Muscle layer of colon (tissue), 2 donors: ENCODE results near the gene IQCF5.
"Not testable (repeated sequence)": the region's sequence is repeated elsewhere in the genome, so short reads cannot be mapped to it uniquely, and the experiment has no call there.

ENCODE experiments used
- H3K27ac ChIP-seq: one replicate; pipeline ENCODE4 v1.7.0; 2013; ENCODE audit warnings: low read depth, mild to moderate bottlenecking, low read length, moderate library complexity
- H3K27me3 ChIP-seq, 2 donors: one replicate each; pipeline ENCODE4 v1.7.0; 2013; ENCODE audit warnings: low read length in 2 of 2, mild to moderate bottlenecking in 2 of 2; ENCODE audit not compliant: insufficient read depth in 2 of 2, control insufficient read depth in 1 of 2
- H3K36me3 ChIP-seq: one replicate; pipeline ENCODE4 v1.7.0; 2013; ENCODE audit warnings: mild to moderate bottlenecking, low read length; ENCODE audit not compliant: insufficient read depth
- H3K4me1 ChIP-seq: one replicate; pipeline ENCODE4 v1.7.0; 2013; ENCODE audit warnings: mild to moderate bottlenecking, low read length; ENCODE audit not compliant: insufficient read depth
- H3K4me3 ChIP-seq, 2 donors: one replicate each; pipeline ENCODE4 v1.7.0; 2013; ENCODE audit warnings: low read length in 2 of 2, low read depth in 1 of 2, mild to moderate bottlenecking in 1 of 2, moderate library complexity in 1 of 2
- H3K9ac ChIP-seq: one replicate; pipeline ENCODE4 v1.7.0; 2013; ENCODE audit warnings: low read length
- H3K9me3 ChIP-seq: one replicate; pipeline ENCODE4 v1.7.0; 2013; ENCODE audit warnings: mild to moderate bottlenecking, low read length
- donor health status: abdominal sarcoma.
- donor health status: Adenocarcinoma of cecum.

IQCF5 gene

GRCh38 chr3:51875501-51875900 is at the start of gene IQCF5:
TSS of gene IQCF5 (minus strand) at chr3:51875601. CDS start at chr3:51875531, 70 bp downstream.
- no peak within 1 kb of the TSS for H3K9ac ChIP-seq
- H3K4me1 ChIP-seq: no peaks in the 10 kb centered on the region
- H3K27me3 ChIP-seq: no peaks in the 10 kb centered on the region
- no peak within 1 kb of the TSS for H3K4me3 ChIP-seq
- H3K9me3 ChIP-seq: no peaks in the 10 kb centered on the region
- no peak within 1 kb of the TSS for H3K27ac ChIP-seq
- no peaks in the 10 kb centered on the region for H3K36me3 ChIP-seq

- Histone ChIP-seq H3K36me3 (no peaks in the 10 kb centered on the region), H3K27ac (no peak overlapping the region), H3K4me3 (no peak overlapping the region), H3K4me1 (no peaks in the 10 kb centered on the region), H3K27me3 (no peaks in the 10 kb centered on the region), H3K9me3 (no peaks in the 10 kb centered on the region), H3K9ac (no peak overlapping the region)
These were observed 45.7 kb upstream of the IQCF5 start for GRCh38 chr3:51921081-51921578.

GRCh38 chr3:51916418-51916817 is 41.0 kb upstream of the IQCF5 start:
- H3K4me1 ChIP-seq: no peaks in the 10 kb centered on the region
- H3K4me3 ChIP-seq: no peak overlapping the region
- no peaks in the 10 kb centered on the region for H3K27me3 ChIP-seq
- no peak overlapping the region for H3K9ac ChIP-seq
- H3K27ac ChIP-seq: no peak overlapping the region
- H3K9me3 ChIP-seq: no peaks in the 10 kb centered on the region
- no peaks in the 10 kb centered on the region for H3K36me3 ChIP-seq

- H3K4me1 ChIP-seq: no peaks in the 10 kb centered on the region
- H3K27ac ChIP-seq: no peak overlapping the region
- no peak overlapping the region for H3K9ac ChIP-seq
- no peaks in the 10 kb centered on the region for H3K27me3 ChIP-seq
- H3K4me3 ChIP-seq: no peak overlapping the region
- no peaks in the 10 kb centered on the region for H3K36me3 ChIP-seq
- no peaks in the 10 kb centered on the region for H3K9me3 ChIP-seq
These were observed 32.6 kb upstream of the IQCF5 start for GRCh38 chr3:51908026-51908425.

GRCh38 chr3:51904034-51904823 is 28.8 kb upstream of the IQCF5 start:
- Histone ChIP-seq H3K9me3 (no peaks in the 10 kb centered on the region), H3K36me3 (no peaks in the 10 kb centered on the region), H3K27ac (no peak overlapping the region), H3K4me1 (no peaks in the 10 kb centered on the region), H3K27me3 (no peaks in the 10 kb centered on the region), H3K4me3 (no peak overlapping the region), H3K9ac (no peak overlapping the region)

GRCh38 chr3:51902361-51902760 is 27.0 kb upstream of the IQCF5 start:
- not testable (repeated sequence) for H3K4me1 ChIP-seq, H3K27ac ChIP-seq, H3K36me3 ChIP-seq, H3K27me3 ChIP-seq, H3K9ac ChIP-seq, H3K4me3 ChIP-seq, H3K9me3 ChIP-seq

GRCh38 chr3:51900043-51900442 is 24.6 kb upstream of the IQCF5 start:
- not testable (repeated sequence) for H3K27me3 ChIP-seq, H3K9ac ChIP-seq, H3K36me3 ChIP-seq, H3K4me1 ChIP-seq, H3K4me3 ChIP-seq, H3K27ac ChIP-seq, H3K9me3 ChIP-seq

- H3K4me1 ChIP-seq: no peaks in the 10 kb centered on the region
- no peaks in the 10 kb centered on the region for H3K27me3 ChIP-seq
- H3K4me3 ChIP-seq: no peak overlapping the region
- H3K27ac ChIP-seq: no peak overlapping the region
- no peaks in the 10 kb centered on the region for H3K9me3 ChIP-seq
- H3K9ac ChIP-seq: no peak overlapping the region
- H3K36me3 ChIP-seq: no peaks in the 10 kb centered on the region
These were observed 22.0 kb upstream of the IQCF5 start for GRCh38 chr3:51897391-51897790.

GRCh38 chr3:51896607-51897305 is 21.4 kb upstream of the IQCF5 start:
- no peak overlapping the region for H3K4me3 ChIP-seq
- no peaks in the 10 kb centered on the region for H3K4me1 ChIP-seq
- no peaks in the 10 kb centered on the region for H3K36me3 ChIP-seq
- no peak overlapping the region for H3K27ac ChIP-seq
- no peak overlapping the region for H3K9ac ChIP-seq
- no peaks in the 10 kb centered on the region for H3K27me3 ChIP-seq
- H3K9me3 ChIP-seq: no peaks in the 10 kb centered on the region

- Histone ChIP-seq H3K4me1 (no peaks in the 10 kb centered on the region), H3K4me3 (no peak overlapping the region), H3K36me3 (no peaks in the 10 kb centered on the region), H3K27ac (no peak overlapping the region), H3K9me3 (no peaks in the 10 kb centered on the region), H3K9ac (no peak overlapping the region), H3K27me3 (no peaks in the 10 kb centered on the region)
These were observed 19.5 kb upstream of the IQCF5 start for GRCh38 chr3:51894939-51895338.

- Histone ChIP-seq H3K27me3 (no peaks in the 10 kb centered on the region), H3K4me1 (no peaks in the 10 kb centered on the region), H3K36me3 (no peaks in the 10 kb centered on the region), H3K9me3 (no peaks in the 10 kb centered on the region), H3K4me3 (no peak overlapping the region), H3K9ac (no peak overlapping the region), H3K27ac (no peak overlapping the region)
These were observed 19.0 kb upstream of the IQCF5 start for GRCh38 chr3:51894391-51894790.
